GM19467 (cell line): ENCODE results near the gene UBAP2.

ENCODE experiments used
- ATAC-seq: cut with Tn5 transposase; IDR thresholded peaks from one replicate; pipeline ENCODE4 v1.9.1; 2021; ENCODE audit warnings: mild to moderate bottlenecking, moderate library complexity; ENCODE audit not compliant: unreplicated experiment

The UBAP2 gene

DNA sequence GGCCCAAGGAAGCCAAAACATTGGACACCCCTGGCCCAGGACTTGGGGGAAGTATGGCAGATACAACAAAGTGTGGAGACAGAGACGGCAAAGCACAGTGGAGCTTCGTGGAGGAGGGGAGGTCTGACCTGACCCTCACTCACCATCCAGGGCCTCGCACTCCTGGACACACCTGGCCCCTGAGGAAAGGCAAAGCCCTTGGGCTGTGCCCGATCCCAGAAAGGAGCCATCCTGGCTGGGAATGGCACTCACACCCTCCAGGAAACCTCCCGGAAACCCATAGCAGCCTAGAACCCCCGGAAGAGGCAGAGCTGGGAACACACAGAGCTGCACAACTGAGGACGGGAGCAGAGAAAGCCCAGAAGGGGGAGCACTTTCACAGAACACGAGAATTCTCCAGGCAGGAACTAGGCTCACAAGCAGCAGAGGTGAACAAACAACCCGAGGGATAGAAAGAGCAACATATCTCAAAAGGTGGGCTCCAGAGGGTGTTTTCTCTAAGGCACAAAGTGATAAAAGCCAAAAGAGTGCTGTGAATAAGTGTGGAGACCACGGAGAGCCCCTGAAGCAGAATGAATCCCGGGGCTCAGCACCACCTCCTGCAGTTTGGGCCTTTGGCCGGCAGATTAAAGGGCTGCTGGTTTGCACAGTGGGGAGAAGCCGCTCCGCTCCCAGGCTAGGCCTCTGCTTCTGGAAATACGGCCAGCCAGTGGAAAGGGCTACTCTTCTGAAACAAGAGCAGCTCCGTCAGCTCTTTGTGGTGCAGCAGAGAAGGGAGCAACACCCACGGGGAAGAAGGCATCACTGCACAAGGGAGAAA is 123.5 kb downstream of the UBAP2 start:
- no peak for ATAC-seq

DNA sequence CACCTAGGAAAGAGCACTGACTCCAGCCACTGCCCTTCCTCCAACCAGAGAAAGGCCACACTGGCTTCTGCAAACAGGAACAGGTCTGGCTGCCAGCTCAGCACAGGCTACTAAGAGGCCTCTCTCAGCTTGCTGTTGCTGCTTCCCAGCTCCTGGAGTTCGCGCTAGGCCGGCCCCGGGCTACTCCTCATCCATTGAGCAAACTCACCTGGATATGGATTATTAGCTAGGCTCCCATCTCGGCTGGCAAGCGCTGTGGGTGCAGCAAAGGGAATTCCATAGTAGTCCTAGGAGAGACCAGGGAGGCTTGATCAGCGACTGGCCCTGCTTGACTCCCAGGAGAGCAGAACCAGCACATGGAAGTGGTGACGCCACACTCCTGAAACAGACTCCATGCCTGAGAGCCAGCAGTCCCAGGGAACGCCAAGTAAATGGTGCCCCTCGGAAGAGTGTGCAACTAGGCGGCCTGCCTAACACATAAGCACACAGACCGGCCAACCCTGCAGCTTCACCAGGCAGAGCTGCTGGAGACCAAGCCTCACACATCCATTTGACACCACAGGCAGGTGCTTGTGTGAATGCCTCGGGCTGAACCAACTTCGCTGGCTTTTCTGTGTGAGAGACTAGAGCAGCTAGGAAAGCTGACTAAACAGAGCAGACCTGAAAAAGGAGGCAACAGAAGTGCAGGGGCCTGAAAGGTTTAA is 124.5 kb downstream of the UBAP2 start:
- ATAC-seq, result no peak

DNA sequence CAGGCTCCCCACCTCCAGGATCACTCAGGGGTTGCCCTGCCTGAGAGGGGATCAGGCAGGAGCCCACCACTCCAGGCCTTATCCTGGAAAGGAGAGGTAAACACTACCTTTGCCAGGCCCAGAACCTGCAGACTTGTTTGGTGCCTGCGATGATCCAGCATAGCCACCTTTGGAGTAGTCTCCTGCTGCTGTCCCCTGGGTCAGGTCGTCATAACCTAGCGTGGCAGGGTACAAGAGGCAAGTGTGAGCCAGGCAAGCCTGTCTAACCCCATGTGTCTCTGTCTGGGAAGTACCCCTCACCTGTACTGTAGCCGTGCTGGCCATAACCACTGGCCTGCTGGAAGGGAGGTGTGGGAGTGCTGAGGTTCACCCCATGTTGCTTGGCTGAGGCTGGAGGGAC is 125.6 kb downstream of the UBAP2 start:
- no peak for ATAC-seq

DNA sequence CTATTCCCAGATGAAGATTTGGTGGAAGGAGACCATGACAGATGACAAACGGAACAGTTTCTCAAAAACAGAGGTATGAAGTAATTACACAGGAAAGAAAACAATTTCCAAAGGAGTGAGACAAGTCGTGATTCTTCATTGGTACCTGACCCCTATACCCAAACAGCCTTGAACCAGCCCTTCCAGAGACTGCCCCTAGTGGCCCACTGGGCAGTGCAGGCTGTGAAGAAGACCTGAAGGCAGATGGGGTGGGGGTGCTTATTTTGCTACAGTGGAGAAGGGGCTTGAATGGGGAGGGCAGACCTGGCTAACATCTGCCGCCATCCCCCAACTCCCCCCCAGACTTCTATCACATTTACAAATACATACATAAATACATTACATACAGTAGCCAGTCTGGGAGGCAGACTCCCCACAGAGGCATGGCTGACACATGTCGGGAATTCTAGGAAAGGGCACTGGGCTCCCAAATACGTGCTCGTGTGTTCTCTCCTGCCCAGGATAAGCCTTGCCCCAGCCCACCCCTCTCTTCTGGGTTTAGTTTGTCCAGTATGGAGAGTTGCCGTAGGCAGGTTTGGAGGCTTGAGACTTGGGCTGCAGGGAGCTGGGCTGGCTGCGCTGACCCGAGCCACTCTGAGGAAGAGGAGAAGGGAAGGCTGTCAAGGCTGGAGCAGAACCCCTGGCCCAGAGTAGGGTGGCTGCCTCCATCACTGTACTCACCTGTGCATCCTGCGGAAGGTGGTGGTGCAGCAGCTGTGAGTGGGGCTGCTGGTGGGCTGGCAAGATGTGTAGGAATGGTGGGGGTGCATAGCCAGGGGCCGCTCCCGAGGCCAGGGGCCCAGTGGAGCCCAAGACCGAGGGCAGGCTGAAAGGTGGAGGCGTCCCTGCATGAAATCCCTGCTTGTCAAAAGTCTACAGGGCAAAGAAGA is 126.5 kb downstream of the UBAP2 start:
- ATAC-seq, result no peak

DNA sequence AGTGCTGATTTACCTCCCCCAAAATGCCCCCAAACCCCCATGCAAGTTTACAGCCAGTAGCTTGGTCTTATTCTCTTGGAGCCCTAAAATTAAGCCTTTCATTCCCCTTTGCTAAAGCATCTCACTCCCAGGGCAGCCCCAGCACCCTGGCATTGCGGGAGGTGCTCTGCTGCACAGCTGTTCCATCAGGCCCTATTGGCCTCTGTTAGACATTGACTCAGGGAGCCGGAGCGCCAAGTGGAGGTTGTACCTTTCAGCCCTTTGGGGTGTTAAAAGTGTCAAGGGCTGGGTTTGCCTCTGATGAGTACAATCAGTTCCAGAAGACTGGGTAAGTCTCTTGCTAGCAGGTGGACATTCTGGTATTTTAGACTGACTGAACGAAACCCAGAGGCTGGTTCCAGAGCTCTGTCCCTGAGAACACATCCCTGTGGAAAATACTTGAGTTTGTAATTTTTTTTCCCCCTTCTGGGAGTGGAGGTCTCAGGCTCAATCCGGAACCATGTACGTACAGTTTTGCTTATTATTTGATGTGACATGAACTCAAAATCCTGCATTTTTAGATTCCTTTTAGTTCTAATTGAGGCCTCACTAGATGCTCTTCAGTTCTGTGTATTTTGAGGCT is 129.3 kb downstream of the UBAP2 start:
- ATAC-seq, result no peak

DNA sequence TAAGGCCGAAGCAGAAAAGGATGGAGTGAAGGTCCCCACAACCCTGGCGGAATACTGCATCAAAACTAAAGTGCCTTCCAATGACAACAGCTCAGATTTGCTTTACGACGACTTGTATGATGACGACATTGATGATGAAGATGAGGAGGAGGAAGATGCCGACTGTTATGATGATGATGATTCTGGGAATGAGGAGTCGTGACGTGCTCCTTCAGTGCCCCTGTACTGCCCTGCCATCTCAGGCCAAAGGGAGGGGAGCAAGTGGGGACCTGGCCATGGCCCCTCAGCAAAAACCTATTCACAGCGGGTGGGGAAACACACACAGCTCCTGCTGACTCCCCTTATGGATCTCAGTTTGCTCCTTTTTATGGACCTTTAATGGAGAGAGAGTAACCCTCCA is 131.7 kb downstream of the UBAP2 start:
- no peak for ATAC-seq

DNA sequence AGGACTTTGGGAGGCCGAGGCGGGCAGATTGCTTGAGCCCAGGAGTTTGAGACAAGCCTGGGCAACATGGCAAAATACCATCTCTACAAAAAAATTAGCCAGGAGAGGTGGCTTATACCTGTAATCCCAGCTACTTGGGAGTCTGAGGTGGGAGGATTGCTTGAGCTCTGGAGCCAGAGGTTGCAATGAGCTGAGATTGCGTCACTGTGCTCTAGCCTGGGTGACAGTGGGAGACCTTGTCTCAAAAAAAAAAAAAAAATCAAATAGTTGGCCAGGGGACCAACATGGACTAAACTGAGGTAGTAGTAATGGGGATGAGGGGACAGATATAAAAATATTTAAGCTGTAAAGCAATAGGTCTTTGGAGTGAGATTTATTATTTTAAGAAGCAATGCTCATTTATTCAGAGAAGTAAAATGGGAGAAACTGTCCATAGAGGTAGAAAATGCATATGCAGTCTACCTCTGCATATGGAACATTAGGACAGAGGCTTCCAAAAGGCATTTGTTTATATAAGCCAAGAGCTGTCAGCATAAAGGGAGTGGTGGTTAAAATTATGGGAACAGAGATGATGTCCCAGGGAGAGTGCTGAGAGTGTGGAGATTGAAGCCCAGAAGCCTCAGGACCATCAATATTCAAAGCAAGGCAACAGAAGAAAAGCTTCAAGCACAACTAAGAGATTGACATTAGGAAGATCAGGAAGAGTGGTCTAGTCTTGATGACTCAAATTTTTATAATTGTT is 133.6 kb downstream of the UBAP2 start:
- ATAC-seq, result no peak

DNA sequence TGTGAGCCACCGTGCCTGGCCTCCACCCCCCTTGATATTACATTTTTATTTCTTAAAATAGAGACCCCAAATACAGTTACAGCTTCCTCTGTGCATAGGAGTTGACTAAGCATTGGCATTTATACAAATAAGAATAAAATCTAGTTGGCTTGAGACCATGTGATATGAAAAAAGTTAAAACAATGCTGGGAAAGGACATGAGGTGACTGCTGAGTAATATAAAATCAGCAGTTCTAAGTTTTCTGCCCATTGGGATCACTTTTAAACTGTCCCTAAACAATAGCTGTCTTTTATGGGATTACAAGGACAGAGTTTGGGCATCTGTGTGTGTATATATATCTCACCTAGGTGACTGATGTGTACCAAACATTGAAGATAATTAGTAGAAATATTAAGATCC is 135.1 kb downstream of the UBAP2 start:
- no peak for ATAC-seq

DNA sequence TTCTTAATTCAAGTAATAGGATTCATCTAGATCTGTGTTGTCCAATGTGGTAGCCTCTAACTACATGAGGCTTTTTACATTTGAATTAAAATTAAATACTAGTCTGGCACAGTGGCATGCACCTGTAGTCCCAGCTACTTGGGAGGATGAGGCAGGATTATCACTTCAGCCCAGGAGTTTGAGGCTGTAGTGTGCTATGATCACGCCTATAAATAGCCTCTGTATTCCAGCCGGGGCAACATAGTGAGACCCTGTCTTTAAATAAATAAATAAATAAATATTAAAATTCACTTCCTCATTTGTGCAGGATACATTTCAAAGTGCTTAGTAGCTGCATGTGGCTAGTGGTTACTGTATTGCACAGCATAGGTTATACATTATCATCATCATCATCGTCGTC is 139.9 kb downstream of the UBAP2 start:
- no peak for ATAC-seq

DNA sequence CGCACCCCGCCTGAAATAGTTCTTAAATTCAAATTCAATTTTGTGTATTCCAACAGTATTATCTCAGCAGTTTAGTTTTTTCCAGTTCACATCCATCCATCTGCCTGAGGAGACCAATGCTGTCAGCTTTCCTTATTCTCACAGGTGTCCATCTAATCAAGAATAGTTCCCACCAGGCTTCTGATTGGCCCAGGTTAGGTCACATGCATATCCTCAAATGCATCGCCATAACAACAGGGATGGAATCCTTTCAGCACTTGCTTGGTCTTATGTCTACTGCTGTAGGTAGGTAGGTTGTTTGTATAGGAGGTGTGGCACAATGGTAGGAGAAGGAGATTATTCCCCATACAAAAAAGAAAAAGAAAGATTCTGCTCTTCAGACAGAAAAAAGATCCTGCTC is 140.6 kb downstream of the UBAP2 start:
- no peak for ATAC-seq

DNA sequence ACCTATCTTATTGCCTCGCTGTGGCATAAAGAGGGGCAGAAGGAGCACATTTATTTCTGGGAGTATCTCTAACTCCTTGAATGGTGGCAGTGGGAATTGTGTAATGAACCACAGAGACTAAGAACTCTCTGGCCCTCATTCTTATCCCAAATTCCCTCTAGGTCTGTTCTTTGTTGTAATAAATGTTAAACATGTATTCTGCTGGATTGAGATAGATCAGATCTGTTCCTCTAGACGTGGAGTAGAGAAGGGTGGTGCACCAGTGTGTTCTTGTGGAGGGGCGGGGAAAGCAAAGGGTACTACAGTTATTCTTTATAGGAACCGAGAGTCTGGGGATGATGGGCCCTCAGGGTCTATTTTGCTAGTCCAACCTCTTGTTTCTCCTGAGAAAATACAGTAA is 141.3 kb downstream of the UBAP2 start:
- no peak for ATAC-seq

DNA sequence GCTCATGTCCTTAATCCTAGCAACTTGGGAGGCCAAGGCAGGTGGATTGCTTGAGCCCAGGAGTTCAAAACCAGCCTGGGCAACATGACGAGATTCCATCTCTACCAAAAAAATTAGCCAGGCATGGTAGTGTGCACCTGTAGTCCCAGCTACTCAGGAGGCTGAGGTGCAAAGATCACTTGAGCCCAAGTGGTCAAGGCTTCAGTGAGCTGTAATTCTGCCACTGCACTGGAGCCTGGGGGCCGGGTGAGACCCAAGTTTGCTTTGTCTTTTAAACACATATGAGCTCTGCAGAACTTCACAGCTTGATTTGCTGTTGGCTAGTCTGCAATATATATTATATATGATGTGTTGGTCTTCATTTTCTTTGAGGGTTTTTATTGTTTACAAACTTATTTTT is 141.9 kb downstream of the UBAP2 start:
- no peak for ATAC-seq

DNA sequence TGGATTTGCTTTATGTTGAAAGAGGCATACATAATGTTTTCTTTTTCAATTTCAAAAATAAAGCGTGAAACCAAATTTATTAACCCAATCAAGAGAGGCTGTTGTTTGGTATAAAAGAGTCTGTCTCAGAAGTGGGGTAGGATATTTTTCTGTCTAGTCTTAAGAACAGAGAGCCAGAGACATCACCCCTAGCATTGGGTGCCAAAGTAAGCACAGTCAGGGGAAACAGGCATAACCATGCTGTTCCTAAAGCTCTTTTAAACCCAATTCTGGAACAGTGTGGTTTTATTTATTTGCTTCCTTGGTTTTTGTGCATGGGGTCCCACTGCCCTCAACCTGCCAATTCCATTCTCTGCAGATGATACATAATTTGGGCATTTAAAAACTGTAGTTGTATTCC is 143.6 kb downstream of the UBAP2 start:
- ATAC-seq, result no peak

DNA sequence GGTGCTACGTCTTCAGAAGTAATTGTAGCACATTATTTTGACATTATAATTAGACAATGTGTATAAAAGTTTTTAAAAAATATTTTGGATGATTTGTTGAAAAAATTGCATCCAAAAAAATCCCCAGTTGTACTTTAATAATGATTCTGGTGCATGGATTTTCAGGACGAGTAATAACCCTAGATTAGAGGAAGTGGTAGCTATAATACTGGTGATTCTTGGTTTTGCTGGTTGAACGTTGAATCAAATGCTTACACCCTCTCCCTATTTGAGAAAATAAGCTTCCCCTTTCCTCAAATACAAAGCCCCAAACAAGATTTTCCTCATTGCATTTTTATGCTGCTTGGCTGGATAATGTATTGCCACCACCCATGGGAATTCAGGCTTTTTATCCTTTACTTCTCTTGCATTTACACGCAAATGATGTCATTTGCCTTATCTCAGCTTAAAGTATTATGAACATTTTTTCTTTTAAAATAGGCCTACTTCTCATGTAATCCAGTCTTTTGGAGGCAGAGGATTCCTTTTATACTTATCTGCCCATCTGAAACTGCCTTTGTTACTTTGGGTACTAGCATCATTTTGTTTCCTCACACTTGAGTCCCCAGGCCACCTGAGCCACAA is 145.4 kb downstream of the UBAP2 start:
- ATAC-seq, result no peak

DNA sequence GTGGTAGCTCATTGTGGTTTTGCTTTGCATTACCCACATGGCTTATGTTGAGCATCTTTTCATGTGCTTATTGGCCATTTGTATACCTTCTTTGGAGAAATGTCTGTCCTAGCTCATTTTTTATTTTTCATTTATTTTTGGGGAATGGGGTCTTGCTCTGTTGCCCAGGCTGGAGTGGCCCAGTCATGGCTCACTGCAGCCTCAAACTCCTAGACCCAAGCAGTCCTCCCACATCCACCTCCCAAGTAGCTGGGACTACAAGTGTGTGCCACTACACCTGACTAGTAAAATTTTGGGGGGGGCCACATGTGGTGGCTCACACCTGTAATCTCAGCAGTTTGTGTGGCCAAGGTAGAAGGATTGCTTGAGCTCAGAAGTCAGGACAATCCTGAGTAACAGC is 154.4 kb downstream of the UBAP2 start:
- ATAC-seq, result no peak

DNA sequence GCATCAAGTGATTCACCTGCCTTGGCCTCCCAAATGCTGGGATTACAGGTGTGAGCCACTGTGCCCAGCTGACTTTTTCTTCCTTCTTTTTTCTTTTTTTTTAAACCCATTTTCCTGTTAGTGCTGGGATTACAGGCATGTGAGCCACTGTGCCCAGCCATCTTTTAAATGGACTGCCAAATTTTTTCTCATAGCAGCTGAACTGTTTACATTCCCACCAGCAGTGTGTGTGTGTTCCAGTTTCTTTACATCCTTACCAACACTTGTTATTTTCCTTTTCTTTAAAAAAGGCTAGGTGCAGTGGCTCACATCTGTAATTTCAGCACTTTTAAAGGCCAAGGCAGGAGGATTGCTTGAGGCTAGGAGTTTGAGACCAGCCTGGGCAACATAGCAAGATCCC is 154.8 kb downstream of the UBAP2 start:
- ATAC-seq, result no peak

DNA sequence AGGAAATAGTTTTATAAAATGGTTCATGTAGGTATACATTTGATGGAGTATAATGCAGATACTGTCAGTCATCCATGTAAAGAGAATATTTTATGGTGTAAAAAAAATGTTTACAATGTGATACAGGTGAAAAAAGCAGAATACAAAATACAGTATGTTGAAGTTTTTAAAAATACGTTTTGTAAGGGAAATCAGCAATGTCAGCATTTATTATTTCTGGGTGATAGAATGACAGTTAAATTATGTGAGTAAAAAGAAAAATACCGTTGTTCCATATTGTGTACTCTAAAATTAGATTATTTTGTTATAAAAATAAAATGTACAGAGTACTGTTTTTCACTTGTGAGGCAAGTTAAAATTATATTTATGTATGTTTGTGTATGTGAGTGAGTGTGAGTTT is 162.7 kb downstream of the UBAP2 start:
- no peak for ATAC-seq

DNA sequence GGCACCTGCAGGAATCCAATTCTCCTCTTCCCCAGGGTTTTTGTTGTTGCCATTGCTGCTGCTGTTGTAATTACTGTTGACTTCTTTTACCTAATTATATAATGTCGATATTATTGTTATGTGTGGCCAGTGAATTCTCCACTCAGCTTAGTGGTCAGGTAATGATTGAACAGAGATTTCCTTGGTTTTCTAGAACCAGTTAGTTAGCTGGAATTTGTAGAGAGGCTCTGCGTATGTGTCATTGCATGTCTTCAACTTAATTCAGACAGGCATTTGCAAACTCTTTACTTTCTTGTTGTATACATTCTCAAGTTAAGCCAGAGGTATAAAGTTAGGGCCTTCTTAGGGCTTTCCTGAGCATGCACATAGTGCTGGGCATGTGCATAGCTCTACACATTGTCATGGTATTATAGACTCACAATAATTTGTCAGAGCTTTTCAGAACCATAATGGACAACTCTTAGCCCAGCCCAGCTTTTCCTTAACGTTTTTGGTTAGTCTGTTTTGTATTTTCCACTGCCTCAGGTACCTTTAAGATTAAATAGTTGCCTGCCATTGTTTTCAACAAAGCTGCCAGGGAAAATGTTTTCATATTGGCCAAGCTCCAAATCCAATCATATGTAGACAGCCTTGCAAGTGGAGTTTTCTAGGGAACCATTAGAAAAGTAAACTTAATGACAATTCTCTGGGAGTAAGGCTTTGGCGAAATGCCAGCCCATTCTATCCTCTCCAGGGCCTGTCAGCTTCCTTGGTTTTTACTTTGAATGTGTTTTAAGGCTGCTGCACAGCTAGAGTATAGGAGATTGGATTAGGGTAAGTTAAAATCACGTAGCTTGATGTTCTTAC is 163.6 kb downstream of the UBAP2 start:
- ATAC-seq, result no peak

DNA sequence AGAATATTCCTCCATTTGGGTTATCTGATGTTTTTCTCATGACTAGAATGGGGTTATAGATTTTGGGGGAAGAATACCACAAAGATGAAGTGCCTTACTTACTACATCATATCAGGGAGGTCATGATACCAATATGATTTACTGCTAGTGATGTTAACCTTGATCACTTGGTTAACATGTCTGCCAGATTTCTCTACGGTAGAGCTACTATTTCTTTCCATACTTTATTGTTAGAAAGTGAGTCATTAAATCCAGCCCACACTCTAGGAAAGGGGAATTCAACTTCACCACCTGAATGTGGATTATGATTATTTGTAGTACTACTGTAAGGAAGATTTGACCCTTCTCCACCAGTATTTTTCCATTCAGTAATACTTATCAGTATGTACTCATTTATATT is 167.1 kb downstream of the UBAP2 start:
- no peak for ATAC-seq
